Gastroesophageal sphincter (tissue), 3 donors: ENCODE results near the gene UGT1A8.

ENCODE experiments used
- CTCF ChIP-seq, 4 experiments: fragments of 200-600 bp in 2 of 4; fragments of 450-650 bp in 2 of 4; sonication (generic) in 1 of 4; IDR thresholded peaks; one replicate each; pipeline ENCODE4 v1.5.1; 2017 to 2019; ENCODE audit warnings: antibody characterized with exemption in 4 of 4, mild to moderate bottlenecking in 2 of 4, moderate library complexity in 2 of 4
- POLR2A ChIP-seq, 2 donors: fragments of 450-650 bp; IDR thresholded peaks; one replicate each; pipeline ENCODE4 v1.6.1; 2017; ENCODE audit warnings: antibody characterized with exemption in 2 of 2, mild to moderate bottlenecking in 2 of 2, moderate library complexity in 1 of 2
- POLR2AphosphoS5 ChIP-seq: sonication (generic); formaldehyde crosslinking; IDR thresholded peaks from one replicate; pipeline ENCODE4 v1.6.1; 2017; ENCODE audit warnings: antibody characterized with exemption

GRCh38 chr2:233639860-233640259, 22.4 kb downstream of the UGT1A8 start:
- TF ChIP-seq CTCF (IDR thresholded peaks at IDR 0.05) (no peak), POLR2AphosphoS5 (no peak), POLR2A (IDR thresholded peaks at IDR 0.05) (no peak)
